Common myeloid progenitor, CD34-positive (primary cell): ENCODE measurements around the gene HSH2D.
A peak's percentile ranks its signal among the peaks of the same experiment; 100 is the strongest.
"Not testable (repeated sequence)": the region's sequence is repeated elsewhere in the genome, so short reads cannot be mapped to it uniquely, and the experiment has no call there.

Source experiments
- CTCF ChIA-PET: fragments of 350-600 bp; sonication (Branson Sonifier 250); formaldehyde crosslinking; loops from one replicate; lab custom pipeline; 2021; ENCODE audit warnings: antibody characterized with exemption; lab: Charles Lee
- POLR2A ChIA-PET: fragments of 350-600 bp; sonication (Branson Sonifier 250); formaldehyde crosslinking; loops from one replicate; lab custom pipeline; 2021; ENCODE audit warnings: antibody characterized with exemption; lab: Charles Lee
- DNase-seq, 3 donors: peaks; one replicate each; pipeline versions ENCODE4 v3.0.0 to v3.0.0-alpha.2; 2013
- H3K27ac ChIP-seq, 2 experiments: 1 replicate in 1 of 2; 2 replicates in 1 of 2; pipeline ENCODE4 v1.7.0; 2013; ENCODE audit warnings: inconsistent platforms in 2 of 2, low read length in 2 of 2, mild to moderate bottlenecking in 2 of 2, low read depth in 1 of 2, moderate library complexity in 1 of 2; ENCODE audit not compliant: severe bottlenecking in 2 of 2, insufficient read depth in 1 of 2, poor library complexity in 1 of 2
- H3K27me3 ChIP-seq, 5 experiments: replicated peaks in 2 of 5; 1 replicate in 3 of 5; 2 replicates in 2 of 5; pipeline versions ENCODE4 v1.6.1 to v1.7.0; 2013; ENCODE audit warnings: low read length in 4 of 5, mild to moderate bottlenecking in 2 of 5, moderate library complexity in 2 of 5, inconsistent platforms in 1 of 5; ENCODE audit not compliant: insufficient read depth in 5 of 5, control insufficient read depth in 4 of 5
- H3K36me3 ChIP-seq, 4 experiments: 1 replicate in 2 of 4; 2 replicates in 2 of 4; pipeline versions ENCODE4 v1.6.1 to v1.7.0; 2013; ENCODE audit warnings: low read length in 3 of 4, control low read depth in 1 of 4, mild to moderate bottlenecking in 1 of 4; ENCODE audit not compliant: control insufficient read depth in 4 of 4, insufficient read depth in 4 of 4
- H3K4me1 ChIP-seq, 4 experiments: 1 replicate in 3 of 4; 2 replicates in 1 of 4; pipeline versions ENCODE4 v1.6.1 to v1.7.1; 2013; ENCODE audit warnings: low read length in 3 of 4, mild to moderate bottlenecking in 3 of 4, control low read depth in 1 of 4, inconsistent platforms in 1 of 4, moderate library complexity in 1 of 4; ENCODE audit not compliant: control insufficient read depth in 4 of 4, insufficient read depth in 4 of 4; ENCODE audit errors: control extremely low read depth in 1 of 4
- H3K4me3 ChIP-seq, 7 experiments: 1 replicate in 4 of 7; 2 replicates in 3 of 7; pipeline versions ENCODE4 v1.5.1 to v1.7.0; 2013; ENCODE audit warnings: mild to moderate bottlenecking in 7 of 7, low read length in 6 of 7, moderate library complexity in 6 of 7, inconsistent platforms in 2 of 7, low read depth in 2 of 7, control low read depth in 1 of 7; ENCODE audit not compliant: insufficient read depth in 4 of 7, control insufficient read depth in 1 of 7; ENCODE audit errors: extremely low read depth in 1 of 7
- H3K9me3 ChIP-seq, 5 experiments: 1 replicate in 4 of 5; 2 replicates in 1 of 5; pipeline versions ENCODE4 v1.6.1 to v1.7.1; 2013; ENCODE audit warnings: low read length in 4 of 5, mild to moderate bottlenecking in 2 of 5, inconsistent platforms in 1 of 5, low read depth in 1 of 5, moderate library complexity in 1 of 5; ENCODE audit not compliant: control insufficient read depth in 4 of 5, insufficient read depth in 2 of 5; ENCODE audit errors: control extremely low read depth in 1 of 5
- WGBS: methylation state at CpG from one replicate; pipeline ENCODE4 v1.1.5; 2013; ENCODE audit not compliant: insufficient coverage; 5-methylcytosine and 5-hydroxymethylcytosine counted together

Gene HSH2D

DNA sequence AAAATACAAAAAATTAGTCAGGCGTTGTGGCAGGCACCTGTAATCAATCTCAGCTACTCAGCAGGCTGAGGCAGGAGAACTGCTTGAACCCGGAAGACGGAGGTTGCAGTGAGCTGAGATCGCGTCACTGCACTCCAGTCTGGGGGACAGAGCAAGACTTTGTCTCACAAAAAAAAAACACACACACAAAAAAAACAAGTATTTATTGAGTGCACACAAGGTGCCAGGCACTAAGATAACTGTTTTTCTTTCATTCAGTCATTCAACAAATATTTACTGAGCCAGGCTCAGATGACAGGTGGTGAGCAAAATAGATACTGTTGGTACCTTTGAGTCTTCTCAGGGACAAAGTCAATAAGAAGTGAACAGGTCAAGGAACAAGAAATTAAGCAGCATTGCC lies 23.6 kb downstream of the HSH2D start:
- no peak overlapping the region for H3K27ac ChIP-seq
- no peak overlapping the region for H3K4me3 ChIP-seq
- no peaks in the 10 kb centered on the region for H3K36me3 ChIP-seq
- ChIA-PET POLR2A (no interaction called here), CTCF (no interaction called here)
- peaks cover 0 to 33% (median 27%) of the 10 kb centered on the region in 4 experiments for H3K4me1 ChIP-seq
- H3K27me3 ChIP-seq, result no peaks in the 10 kb centered on the region
- peaks cover 0 to 4% (median 0%) of the 10 kb centered on the region in 5 experiments for H3K9me3 ChIP-seq
- 96% methylated on average over 5 of the region's 5 CpGs for WGBS
- DNase-seq, result no peak

DNA sequence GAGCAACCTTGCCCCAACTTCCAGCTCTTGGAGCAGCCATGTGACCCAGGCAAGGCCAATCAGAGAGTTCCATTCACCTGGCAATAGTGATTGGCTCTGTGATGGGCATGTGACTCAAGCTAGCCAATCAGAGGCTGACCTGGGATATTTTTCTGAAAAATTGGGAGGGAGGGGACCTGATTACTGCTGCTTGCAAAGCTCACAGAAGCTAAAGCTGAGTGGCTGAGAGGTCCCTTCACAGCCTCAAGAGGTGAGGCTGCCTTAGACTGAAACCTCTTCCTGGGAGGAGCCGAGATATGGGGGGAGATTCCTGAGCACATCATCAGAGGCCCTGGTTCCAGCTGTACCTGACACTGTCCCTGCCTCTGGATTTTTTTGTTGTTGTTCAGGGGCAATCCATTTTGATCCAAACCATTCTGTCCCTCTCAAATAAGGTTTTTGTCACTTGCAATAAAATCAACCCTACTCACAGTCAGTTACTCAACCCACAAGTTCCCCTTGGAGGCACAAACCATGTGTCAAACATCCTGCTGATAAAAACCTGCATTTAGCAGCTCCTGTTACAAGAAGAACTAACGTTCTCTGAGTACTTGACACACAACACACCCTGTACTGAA lies 25.1 kb downstream of the HSH2D start:
- H3K27me3 ChIP-seq, result no peaks in the 10 kb centered on the region
- WGBS, result 20% methylated on average over 1 of the region's 2 CpGs
- ChIA-PET POLR2A (interaction anchor here (0.6 to 2.5 kb wide), 4 partner anchors 7 to 50 kb away, joined by 3 to 5 read pairs (median 4); partner anchors contain the start of gene HSH2D), CTCF (interaction anchor here (0.7 to 4.9 kb wide), 11 partner anchors 10 to 109 kb away, joined by 3 to 22 read pairs (median 4); partner anchors contain the start of gene FAM32A)
- peaks cover 0 to 46% (median 35%) of the 10 kb centered on the region in 4 experiments for H3K4me1 ChIP-seq
- DNase-seq, result peak; percentile 75 to 97 (median 94)
- peak overlapping the region in 1 of 7 experiments; percentile 0 for H3K4me3 ChIP-seq
- peak overlapping the region in 1 of 2 experiments; percentile 52 for H3K27ac ChIP-seq
- H3K36me3 ChIP-seq, result no peaks in the 10 kb centered on the region
- peaks cover 0 to 4% (median 0%) of the 10 kb centered on the region in 5 experiments for H3K9me3 ChIP-seq

DNA sequence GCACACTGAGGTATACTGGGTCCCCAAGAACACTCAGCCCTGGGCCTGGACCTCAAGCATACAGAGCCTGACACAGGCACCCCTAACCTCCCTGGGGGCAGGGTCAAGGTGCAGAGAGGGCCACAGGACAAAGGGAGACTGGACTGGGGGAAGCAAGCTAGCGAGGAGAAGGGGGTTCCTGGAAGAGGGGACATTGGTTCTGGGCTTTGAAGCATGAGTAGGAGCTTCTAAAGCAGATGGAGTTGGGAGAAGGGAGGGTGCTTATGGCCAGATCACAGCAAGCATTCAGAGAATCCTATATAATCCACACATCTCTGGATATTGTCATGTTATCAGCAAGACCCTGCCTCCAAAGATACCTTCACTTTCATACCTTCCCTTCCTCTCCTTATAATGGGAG lies 26.6 kb downstream of the HSH2D start:
- no peaks in the 10 kb centered on the region for H3K27me3 ChIP-seq
- no peak overlapping the region for H3K4me3 ChIP-seq
- 100% methylated on average over 1 of the region's 1 CpG for WGBS
- peaks cover 0 to 46% (median 36%) of the 10 kb centered on the region in 4 experiments for H3K4me1 ChIP-seq
- H3K9me3 ChIP-seq, result peaks cover 0 to 4% (median 0%) of the 10 kb centered on the region in 5 experiments
- POLR2A ChIA-PET, result interaction anchor here (2.5 kb wide), 1 partner anchor 9 kb away, joined by 5 read pairs; no protein-coding TSS in a partner anchor
- CTCF ChIA-PET, result interaction anchor here (1.0 to 4.9 kb wide), 9 partner anchors 10 to 107 kb away, joined by 3 to 22 read pairs (median 4); partner anchors contain the start of genes FAM32A, HSH2D and RAB8A
- no peaks in the 10 kb centered on the region for H3K36me3 ChIP-seq
- H3K27ac ChIP-seq, result peak overlapping the region in 1 of 2 experiments; percentile 43
- no peak for DNase-seq

GRCh38 chr19:16175954-16176353 lies 32.5 kb downstream of the HSH2D start:
- ChIA-PET POLR2A (interaction anchor here (0.7 kb wide), 1 partner anchor 49 kb away, joined by 3 read pairs; no protein-coding TSS in a partner anchor), CTCF (no interaction called here)
- WGBS, result no CpG with 5 or more reads among the region's 2 CpGs

DNA sequence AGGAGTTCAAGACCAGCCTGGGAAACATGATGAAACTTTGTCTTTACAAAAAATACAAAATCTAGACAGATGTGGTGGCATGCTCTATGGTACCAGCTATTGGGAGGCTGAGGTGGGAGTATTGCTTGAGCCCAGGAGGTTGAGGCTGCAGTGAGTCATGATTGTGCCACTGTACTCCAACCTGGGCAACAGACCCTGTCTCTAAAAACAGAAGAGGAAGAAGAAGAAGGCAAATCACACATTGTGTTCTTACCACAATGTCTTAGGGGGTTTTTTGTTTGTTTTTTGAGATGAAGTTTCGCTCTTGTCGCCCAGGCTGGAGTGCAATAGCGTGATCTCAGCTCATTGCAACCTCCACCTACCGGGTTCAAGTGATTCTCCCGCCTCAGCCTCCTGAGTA lies 35.4 kb downstream of the HSH2D start:
- H3K9me3 ChIP-seq, H3K27me3 ChIP-seq, H3K27ac ChIP-seq, H3K4me1 ChIP-seq, H3K4me3 ChIP-seq, H3K36me3 ChIP-seq, POLR2A ChIA-PET: not testable (repeated sequence)
- 100% methylated on average over 1 of the region's 5 CpGs for WGBS
- peak in 1 of 3 donors; percentile 55 for DNase-seq
- CTCF ChIA-PET, result interaction anchor here (1.2 to 1.9 kb wide), 6 partner anchors 10 to 134 kb away, joined by 3 to 7 read pairs (median 4); no protein-coding TSS in a partner anchor

More at GRCh38 chr19:16175954-16176353, 32.5 kb downstream of the HSH2D start:
- H3K4me1 ChIP-seq, result peaks cover 0 to 21% (median 12%) of the 10 kb centered on the region in 4 experiments
- no peak for DNase-seq
- no peak overlapping the region for H3K4me3 ChIP-seq
- no peaks in the 10 kb centered on the region for H3K27me3 ChIP-seq
- H3K36me3 ChIP-seq, result no peaks in the 10 kb centered on the region
- H3K9me3 ChIP-seq, result peaks cover 0 to 5% (median 0%) of the 10 kb centered on the region in 5 experiments
- H3K27ac ChIP-seq, result no peak overlapping the region

DNA sequence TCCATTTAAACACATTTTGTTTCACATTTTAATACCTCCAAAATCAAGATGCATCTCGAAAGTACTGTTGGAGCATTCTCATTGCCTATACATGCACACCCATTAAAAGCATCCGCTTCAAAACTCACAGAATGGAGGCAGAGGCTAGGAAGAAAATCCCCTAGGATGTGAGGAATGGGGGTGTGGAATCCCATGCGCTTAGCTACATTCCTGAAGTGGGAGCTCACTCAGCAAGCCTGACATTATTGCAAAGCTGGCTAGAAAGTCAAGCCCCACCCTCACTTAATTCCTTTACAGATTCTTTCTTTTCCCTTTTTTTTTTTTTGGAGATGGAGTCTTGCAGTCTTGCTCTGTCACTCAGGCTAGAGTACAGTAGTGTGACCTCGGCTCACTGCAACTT lies 37.1 kb downstream of the HSH2D start:
- no peak for DNase-seq
- no peak overlapping the region for H3K27ac ChIP-seq

More for the DNA sequence above, 37.1 kb downstream of the HSH2D start:
- Histone ChIP-seq H3K4me1 (peaks cover 0 to 14% (median 10%) of the 10 kb centered on the region in 4 experiments), H3K9me3 (peaks cover 0 to 5% (median 0%) of the 10 kb centered on the region in 5 experiments), H3K36me3 (no peaks in the 10 kb centered on the region), H3K4me3 (no peak overlapping the region), H3K27me3 (no peaks in the 10 kb centered on the region)
- POLR2A ChIA-PET, result no interaction called here
- no CpG with 5 or more reads among the region's 4 CpGs for WGBS
- CTCF ChIA-PET, result interaction anchor here (0.9 to 3.5 kb wide), 8 partner anchors 10 to 551 kb away, joined by 3 to 18 read pairs (median 4); partner anchors contain the start of gene HSH2D
